ENCODE results near the gene ATP9B.

ATP9B gene

GRCh38 chr18:79402977-79403722 lies 334.0 kb downstream of the ATP9B start:
- in situ Hi-C loops (cut with HindIII; ENCODE audit: low sequenced_read_pairs): loop anchor here (5.0 kb wide), 2 partner anchors 99 to 164 kb away; no protein-coding TSS in a partner anchor

- in situ Hi-C loops (cut with HindIII; ENCODE audit: low sequenced_read_pairs): loop anchor here (5.0 kb wide), 2 partner anchors 98 to 163 kb away; no protein-coding TSS in a partner anchor
Measured at GRCh38 chr18:79403723-79404566, 334.8 kb downstream of the ATP9B start.

- in situ Hi-C loops (cut with HindIII; ENCODE audit: low sequenced_read_pairs): loop anchor here (5.0 kb wide), 2 partner anchors 98 to 163 kb away; no protein-coding TSS in a partner anchor
Measured at GRCh38 chr18:79404567-79404910, 335.3 kb downstream of the ATP9B start.

- in situ Hi-C loops (cut with HindIII; ENCODE audit: low sequenced_read_pairs): no loop called here
Measured at GRCh38 chr18:79405019-79405780, 336.0 kb downstream of the ATP9B start.

- in situ Hi-C loops (cut with HindIII; ENCODE audit: low sequenced_read_pairs): no loop called here
Measured at GRCh38 chr18:79405781-79406575, 336.8 kb downstream of the ATP9B start.

GRCh38 chr18:79406708-79407107 lies 337.5 kb downstream of the ATP9B start:
- in situ Hi-C loops (cut with HindIII; ENCODE audit: low sequenced_read_pairs): no loop called here

- in situ Hi-C loops (cut with HindIII; ENCODE audit: low sequenced_read_pairs): no loop called here
Measured at GRCh38 chr18:79409313-79409712, 340.1 kb downstream of the ATP9B start.

- in situ Hi-C loops (cut with HindIII; ENCODE audit: low sequenced_read_pairs): no loop called here
Measured at GRCh38 chr18:79410171-79410641, 341.0 kb downstream of the ATP9B start.

- in situ Hi-C loops (cut with HindIII; ENCODE audit: low sequenced_read_pairs): no loop called here
Measured at GRCh38 chr18:79410731-79411613, 341.8 kb downstream of the ATP9B start.

- in situ Hi-C loops (cut with HindIII; ENCODE audit: low sequenced_read_pairs): no loop called here
Measured at GRCh38 chr18:79411614-79412526, 342.7 kb downstream of the ATP9B start.

- in situ Hi-C loops (cut with HindIII; ENCODE audit: low sequenced_read_pairs): no loop called here
Measured at GRCh38 chr18:79413025-79413424, 343.8 kb downstream of the ATP9B start.

- in situ Hi-C loops (cut with HindIII; ENCODE audit: low sequenced_read_pairs): no loop called here
Measured at GRCh38 chr18:79413426-79413825, 344.2 kb downstream of the ATP9B start.

GRCh38 chr18:79413901-79414300 lies 344.7 kb downstream of the ATP9B start:
- in situ Hi-C loops (cut with HindIII; ENCODE audit: low sequenced_read_pairs): no loop called here

- in situ Hi-C loops (cut with HindIII; ENCODE audit: low sequenced_read_pairs): no loop called here
Measured at GRCh38 chr18:79416022-79416676, 347.0 kb downstream of the ATP9B start.

GRCh38 chr18:79416677-79417052 lies 347.5 kb downstream of the ATP9B start:
- in situ Hi-C loops (cut with HindIII; ENCODE audit: low sequenced_read_pairs): no loop called here

GRCh38 chr18:79418236-79418635 lies 349.0 kb downstream of the ATP9B start:
- in situ Hi-C loops (cut with HindIII; ENCODE audit: low sequenced_read_pairs): no loop called here

GRCh38 chr18:79418642-79419041 lies 349.4 kb downstream of the ATP9B start:
- in situ Hi-C loops (cut with HindIII; ENCODE audit: low sequenced_read_pairs): no loop called here
